ENCODE results near the gene TM7SF3. TPM values are rescaled to one million over a fixed set of nuclear protein-coding genes. Genes with fewer than 3 reads are reported as not detected.

TM7SF3 gene
- total RNA-seq, 1 donor from 2014 or later, result 43.8 TPM

DNA sequence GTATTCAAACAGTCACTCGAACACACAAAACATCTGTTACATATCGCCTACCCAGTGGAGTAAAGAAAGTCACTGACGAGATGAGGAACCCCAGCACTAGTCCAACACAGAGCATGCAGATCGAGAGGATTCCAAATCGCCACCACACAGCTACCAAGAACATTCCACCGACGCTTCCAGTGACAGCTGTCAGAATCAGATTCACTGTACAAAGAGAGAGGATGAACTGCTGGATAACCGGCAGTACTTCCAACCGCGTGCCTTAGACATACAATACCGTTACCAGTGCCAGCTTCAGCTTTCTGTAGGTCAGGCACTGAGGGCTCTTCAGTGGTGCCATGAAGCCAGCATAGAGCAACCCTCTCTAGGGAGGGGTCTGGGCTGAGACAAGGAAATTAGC, 34.5 kb downstream of the TM7SF3 start:
- DNase-seq (ENCODE audit: low spot score), result no peak
- Mint-ChIP-seq H3K4me1 (ENCODE audit: low read depth) (no peaks in the 10 kb centered on the region), H3K27me3 (ENCODE audit: low read depth) (no peaks in the 10 kb centered on the region), H3K4me3 (ENCODE audit: unreplicated experiment) (no peak overlapping the region), H3K27ac (ENCODE audit: unreplicated experiment) (no peak overlapping the region), H3K9me3 (ENCODE audit: low read depth) (no peaks in the 10 kb centered on the region), H3K36me3 (ENCODE audit: low read depth) (peaks cover 23% of the 10 kb centered on the region)
- TF ChIP-seq, protein P1, sequence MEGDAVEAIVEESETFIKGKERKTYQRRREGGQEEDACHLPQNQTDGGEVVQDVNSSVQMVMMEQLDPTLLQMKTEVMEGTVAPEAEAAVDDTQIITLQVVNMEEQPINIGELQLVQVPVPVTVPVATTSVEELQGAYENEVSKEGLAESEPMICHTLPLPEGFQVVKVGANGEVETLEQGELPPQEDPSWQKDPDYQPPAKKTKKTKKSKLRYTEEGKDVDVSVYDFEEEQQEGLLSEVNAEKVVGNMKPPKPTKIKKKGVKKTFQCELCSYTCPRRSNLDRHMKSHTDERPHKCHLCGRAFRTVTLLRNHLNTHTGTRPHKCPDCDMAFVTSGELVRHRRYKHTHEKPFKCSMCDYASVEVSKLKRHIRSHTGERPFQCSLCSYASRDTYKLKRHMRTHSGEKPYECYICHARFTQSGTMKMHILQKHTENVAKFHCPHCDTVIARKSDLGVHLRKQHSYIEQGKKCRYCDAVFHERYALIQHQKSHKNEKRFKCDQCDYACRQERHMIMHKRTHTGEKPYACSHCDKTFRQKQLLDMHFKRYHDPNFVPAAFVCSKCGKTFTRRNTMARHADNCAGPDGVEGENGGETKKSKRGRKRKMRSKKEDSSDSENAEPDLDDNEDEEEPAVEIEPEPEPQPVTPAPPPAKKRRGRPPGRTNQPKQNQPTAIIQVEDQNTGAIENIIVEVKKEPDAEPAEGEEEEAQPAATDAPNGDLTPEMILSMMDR (IDR thresholded peaks at IDR 0.05), result no peak

DNA sequence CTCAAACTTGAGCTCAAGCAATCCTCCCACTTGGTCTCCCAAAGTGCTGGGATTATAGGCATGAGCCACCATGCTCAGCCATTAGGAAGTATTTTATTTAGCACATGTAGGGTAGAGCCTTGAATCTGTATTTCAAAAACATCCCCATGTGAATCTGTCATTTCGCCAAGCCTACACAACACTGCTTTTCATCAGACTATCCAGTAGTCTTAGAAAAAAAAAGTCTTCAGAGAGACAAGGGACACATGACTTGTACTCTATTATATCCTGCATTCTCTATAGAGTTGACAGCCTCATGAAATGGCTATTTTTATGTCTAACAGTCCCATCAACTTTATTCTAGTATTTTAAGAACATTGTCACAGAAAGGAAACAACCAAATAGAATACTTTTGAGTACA, 35.4 kb downstream of the TM7SF3 start:
- Mint-ChIP-seq H3K4me3 (ENCODE audit: unreplicated experiment) (no peak overlapping the region), H3K27ac (ENCODE audit: unreplicated experiment) (no peak overlapping the region), H3K9me3 (ENCODE audit: low read depth) (no peaks in the 10 kb centered on the region), H3K27me3 (ENCODE audit: low read depth) (no peaks in the 10 kb centered on the region), H3K36me3 (ENCODE audit: low read depth) (peaks cover 25% of the 10 kb centered on the region), H3K4me1 (ENCODE audit: low read depth) (no peaks in the 10 kb centered on the region)
- TF ChIP-seq, protein P1 (IDR thresholded peaks at IDR 0.05), result no peak
- DNase-seq (ENCODE audit: low spot score), result no peak

DNA sequence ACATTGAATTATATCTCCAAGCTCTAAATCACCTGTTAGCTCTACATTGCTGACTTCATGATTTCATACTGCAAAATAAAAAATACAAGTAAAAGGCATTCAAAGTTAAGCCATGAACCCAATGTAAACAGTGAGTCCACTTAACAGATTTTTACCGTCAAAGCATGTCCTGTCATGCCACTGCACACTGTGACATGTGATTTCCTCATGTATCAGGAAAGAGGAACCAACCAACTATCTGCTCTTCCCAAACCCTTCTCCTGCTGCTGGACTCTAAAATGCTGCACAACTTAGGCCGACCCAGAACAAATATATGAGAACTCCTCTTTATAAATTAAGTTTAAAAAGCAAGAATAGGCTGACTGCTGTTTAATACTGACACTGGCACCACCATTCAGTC, 37.5 kb downstream of the TM7SF3 start:
- Mint-ChIP-seq H3K27me3 (ENCODE audit: low read depth) (no peaks in the 10 kb centered on the region), H3K27ac (ENCODE audit: unreplicated experiment) (no peak overlapping the region), H3K36me3 (ENCODE audit: low read depth) (peaks cover 20% of the 10 kb centered on the region), H3K9me3 (ENCODE audit: low read depth) (no peaks in the 10 kb centered on the region), H3K4me1 (ENCODE audit: low read depth) (no peaks in the 10 kb centered on the region), H3K4me3 (ENCODE audit: unreplicated experiment) (no peak overlapping the region)
- DNase-seq (ENCODE audit: low spot score), result no peak
- TF ChIP-seq, protein P1 (IDR thresholded peaks at IDR 0.05), result no peak

DNA sequence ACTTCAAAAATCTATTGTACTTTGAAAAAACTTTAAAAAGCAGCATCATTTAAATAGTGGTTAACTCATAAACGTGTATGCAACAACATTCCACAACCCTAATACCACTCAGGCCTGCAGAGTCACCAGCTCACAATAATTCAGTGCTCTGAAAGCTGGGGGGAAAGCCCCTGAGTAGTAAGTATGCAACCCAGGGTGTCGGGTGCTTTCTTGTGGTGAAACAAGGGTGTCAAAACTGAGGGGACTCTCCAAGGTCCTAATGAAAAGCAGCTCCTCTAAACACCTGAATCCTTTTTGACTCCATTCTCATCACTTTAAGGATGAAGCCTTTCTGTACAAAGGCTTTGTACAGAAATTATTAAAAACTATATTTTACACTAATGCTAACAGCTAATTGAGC, 42.2 kb downstream of the TM7SF3 start:
- DNase-seq (ENCODE audit: low spot score), result no peak
- no peak overlapping the region for H3K4me3 Mint-ChIP-seq (ENCODE audit: unreplicated experiment)
- no peaks in the 10 kb centered on the region for H3K27me3 Mint-ChIP-seq (ENCODE audit: low read depth)
- H3K4me1 Mint-ChIP-seq (ENCODE audit: low read depth), result no peaks in the 10 kb centered on the region
- no peak overlapping the region for H3K27ac Mint-ChIP-seq (ENCODE audit: unreplicated experiment)
- no peaks in the 10 kb centered on the region for H3K9me3 Mint-ChIP-seq (ENCODE audit: low read depth)
- H3K36me3 Mint-ChIP-seq (ENCODE audit: low read depth), result peaks cover 29% of the 10 kb centered on the region
- TF ChIP-seq, protein P1 (IDR thresholded peaks at IDR 0.05), result no peak

DNA sequence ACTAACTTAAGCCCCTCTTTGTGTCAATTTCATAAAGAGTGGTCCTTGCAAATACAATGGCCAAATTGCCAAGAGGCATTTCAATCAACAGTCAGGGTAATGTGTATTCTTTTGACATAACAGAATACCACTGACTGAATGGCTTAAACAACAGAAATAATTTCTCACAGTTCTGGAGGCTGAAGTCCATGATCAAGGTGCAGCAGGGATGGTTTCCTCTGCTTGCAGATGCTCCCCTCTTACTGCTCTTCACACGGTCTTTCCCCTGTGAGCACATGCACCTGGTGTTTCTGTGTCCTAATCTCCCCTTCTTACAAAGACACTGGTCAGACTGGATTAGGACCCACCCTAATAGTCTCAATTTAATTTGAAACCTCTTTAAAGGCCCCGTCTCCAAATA, 44.0 kb downstream of the TM7SF3 start:
- TF ChIP-seq, protein P1 (IDR thresholded peaks at IDR 0.05), result no peak
- Mint-ChIP-seq H3K27me3 (ENCODE audit: low read depth) (no peaks in the 10 kb centered on the region), H3K4me3 (ENCODE audit: unreplicated experiment) (no peak overlapping the region), H3K9me3 (ENCODE audit: low read depth) (no peaks in the 10 kb centered on the region), H3K4me1 (ENCODE audit: low read depth) (no peaks in the 10 kb centered on the region), H3K27ac (ENCODE audit: unreplicated experiment) (no peak overlapping the region), H3K36me3 (ENCODE audit: low read depth) (peaks cover 25% of the 10 kb centered on the region)
- DNase-seq (ENCODE audit: low spot score), result no peak
